Activated CD8-positive, alpha-beta memory T cell treated with anti-CD3 and anti-CD28 coated beads, Interleukin-2, amount 50 U/mL, for 48 hours (primary cell): ENCODE measurements around the gene FAM107B.

Source experiments
- DNase-seq: peaks from one replicate; pipeline ENCODE4 v3.0.0-alpha.2; 2020

The FAM107B gene

DNA sequence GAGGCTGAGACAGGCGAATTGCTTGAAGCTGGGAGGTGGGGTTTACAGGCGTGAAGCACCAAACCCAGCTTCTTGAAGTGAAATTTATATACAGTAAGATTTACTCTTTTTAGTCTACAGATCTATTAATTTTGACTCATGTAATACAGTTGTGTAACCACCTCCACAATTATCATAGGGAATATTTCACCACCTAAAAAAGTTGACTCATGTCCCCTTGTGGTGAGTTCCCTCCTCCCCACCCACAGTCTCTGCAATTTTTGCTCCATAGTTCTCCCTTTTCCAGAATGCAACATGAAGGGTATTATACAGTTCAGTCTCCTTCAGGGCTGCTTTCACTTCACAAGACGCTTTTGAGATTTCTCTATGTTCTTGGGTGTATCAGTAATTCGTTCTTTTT is 156.8 kb downstream of the FAM107B start:
- DNase-seq: no peak

DNA sequence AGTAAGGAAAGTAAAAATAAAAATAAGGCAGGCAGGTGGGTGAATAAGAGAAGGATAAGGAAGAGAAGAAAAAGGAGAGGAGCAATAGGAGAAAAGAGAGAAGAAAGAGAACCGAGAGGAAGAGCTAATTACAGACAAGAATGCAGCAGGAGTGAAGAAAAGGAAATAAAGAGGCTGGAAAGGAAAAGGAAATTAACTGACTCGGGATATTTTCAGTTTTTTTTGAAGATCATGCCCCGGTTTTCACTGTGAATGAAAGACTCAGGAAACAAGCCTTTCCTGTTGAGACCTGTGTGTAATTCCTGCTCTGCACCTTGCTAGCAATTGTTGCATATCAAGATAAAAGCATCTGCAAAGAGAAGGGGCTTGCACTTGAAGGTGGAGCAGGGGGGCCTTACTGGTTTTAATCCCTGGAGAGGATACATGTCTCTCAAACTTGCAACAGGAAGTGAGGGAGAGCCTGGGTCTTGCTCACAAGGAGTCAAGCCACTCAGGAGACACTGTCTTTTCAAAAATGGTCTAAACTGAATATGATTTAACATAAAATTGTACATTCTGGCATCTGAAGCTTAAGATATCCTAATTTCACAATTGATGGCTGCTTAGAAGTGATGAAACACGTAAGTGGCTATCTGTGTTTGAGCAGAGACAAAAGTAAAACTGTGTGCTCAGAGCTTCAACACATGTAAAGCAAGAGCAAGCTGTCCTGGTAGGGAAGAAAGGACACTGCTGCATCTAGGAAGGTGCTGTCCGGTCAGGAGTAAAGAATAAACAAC is 157.6 kb downstream of the FAM107B start:
- no peak for DNase-seq

DNA sequence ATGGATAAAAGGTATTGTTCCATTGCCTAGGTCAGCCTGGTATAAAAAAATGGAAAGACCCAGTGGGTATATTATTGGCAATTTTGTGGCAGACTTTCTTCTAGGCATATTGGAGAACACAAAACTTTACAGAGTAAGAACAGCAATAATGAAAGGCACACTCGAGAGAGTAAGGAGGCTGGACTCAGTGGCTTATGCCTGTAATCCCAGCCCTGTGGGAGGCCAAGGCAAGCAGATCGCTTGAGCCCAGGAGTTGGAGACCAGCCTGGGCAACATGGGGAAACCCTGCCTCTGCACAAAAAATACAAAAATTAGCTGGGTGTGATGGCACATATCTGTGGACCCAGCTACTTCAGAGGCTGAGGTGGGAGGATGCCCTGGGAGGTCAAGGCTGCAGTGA is 158.2 kb downstream of the FAM107B start:
- no peak for DNase-seq

DNA sequence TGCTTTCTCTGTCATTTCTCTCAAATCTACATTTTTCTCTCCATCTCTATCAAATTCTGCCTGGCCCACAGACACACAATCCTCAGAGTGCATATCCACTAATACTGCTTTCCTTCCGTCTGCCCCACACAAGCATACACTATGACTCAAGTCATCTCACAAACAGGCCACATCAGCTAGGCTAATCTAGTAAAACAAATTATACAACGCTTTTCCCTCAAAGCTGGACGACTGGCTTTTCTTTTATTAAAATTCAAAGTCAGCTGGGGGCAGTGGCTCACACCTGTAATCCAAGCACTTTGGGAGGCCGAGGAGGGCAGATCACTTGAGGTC is 161.1 kb downstream of the FAM107B start:
- no peak for DNase-seq

DNA sequence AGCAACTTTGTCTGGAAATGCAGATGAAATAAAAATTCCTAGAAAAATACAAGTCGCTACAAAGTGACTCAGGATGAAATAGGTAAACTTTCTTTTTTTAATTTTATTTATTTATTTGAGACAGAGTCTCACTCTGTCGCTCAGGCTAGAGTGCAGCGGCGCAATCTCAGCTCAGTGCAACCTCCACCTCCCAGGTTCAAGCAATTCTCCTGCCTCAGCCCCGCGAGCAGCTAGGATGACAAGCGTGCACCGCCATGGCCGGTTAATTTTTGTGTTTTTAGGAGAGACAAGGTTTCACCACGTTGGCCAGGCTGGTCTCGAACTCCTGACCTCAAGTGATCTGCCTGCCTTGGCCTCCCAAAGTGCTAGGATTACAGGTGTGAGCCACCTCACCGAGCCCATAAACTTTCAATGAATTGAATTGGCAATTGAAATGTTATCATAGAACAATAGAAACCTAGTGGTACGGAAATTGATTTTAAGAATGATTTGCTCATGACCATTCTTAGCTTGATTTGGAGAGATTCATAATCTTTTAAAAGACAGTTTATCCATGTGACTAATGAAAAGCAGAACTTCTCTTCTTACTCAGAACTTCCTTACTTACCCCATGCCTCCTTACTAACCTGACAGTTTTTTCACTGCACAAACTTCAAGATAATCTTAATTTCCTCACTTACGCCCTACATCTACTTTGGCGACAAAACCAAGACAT is 161.7 kb downstream of the FAM107B start:
- DNase-seq: no peak

DNA sequence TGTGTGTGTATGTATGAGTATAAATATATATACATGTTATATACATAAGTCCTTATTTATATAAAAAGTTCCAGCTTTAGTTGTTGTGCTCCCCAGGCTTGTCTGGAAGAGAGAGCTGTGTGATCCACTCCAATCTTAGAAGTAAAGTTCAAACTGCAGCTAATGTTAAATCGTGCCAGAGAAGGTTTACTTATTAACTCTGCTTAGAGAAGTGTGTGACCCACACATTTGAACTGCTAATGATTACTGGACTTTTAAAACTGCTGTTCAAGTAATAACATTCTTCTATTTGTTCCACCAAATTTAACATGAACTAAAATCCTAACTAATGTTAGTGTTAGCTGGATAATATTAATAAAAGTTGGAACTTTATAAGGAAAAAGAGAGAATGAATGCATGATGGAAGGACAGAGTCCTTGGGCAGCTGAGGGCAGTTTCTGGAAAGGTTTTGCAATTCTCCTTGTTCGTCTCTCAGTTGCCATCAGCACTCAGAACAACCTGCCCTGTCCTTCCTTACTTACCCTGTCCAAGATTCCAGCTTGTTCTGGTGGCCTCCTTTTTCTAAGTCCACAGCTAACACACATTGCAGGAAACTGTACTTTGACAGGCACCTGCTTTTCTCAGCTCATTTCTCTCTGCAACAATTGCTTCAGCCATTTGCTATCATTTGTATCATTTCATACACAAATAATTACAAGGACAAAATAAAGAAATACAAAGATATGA is 162.6 kb downstream of the FAM107B start:
- no peak for DNase-seq

DNA sequence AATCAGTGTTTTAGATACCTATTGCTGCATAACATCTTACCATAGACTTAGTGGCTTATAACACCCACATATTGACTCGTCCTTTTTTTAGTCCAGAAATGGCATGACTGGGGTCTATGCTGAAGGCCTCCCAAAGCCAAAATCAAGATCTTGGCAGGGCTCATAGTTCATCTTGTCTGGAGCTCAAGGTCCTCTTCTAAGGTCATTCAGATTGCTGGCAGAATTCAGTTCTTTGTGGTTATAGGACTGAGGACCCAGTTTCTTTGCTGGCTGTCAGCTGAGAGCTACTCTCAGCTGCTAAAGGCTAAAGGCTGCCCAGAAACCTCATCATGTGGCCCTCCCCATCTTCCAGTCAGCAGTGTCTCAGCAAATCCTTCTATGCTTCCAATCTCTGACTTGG is 165.5 kb downstream of the FAM107B start:
- no peak for DNase-seq

DNA sequence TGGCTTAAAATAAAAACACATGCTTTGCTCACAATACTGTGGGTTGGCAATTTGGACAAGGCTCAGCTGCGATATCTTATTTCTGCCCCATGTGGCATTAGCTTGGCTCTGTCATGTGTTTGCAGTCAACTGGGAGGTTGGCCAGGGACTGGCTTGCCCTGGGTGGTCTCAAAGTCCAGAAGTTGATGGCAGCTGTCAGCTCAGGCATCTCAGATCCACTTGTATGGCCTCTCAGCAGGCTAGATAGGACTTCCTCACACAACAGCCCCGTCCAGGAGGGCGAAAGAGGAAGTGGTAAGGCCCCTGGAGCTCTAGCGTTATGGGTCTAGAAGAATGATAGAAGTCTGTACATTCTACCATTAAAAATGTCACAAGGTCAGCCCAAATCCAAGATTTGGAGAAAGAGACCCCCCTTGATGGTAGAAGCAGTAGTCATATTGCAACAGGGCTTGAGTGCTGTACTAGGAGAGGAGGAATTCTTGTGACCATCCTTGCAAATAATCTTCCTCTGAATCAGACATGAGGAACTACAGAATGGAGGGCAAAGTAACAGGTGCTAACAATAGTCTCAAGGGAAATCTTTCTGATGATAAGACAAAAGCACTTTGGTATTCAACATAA is 166.2 kb downstream of the FAM107B start:
- DNase-seq: no peak

DNA sequence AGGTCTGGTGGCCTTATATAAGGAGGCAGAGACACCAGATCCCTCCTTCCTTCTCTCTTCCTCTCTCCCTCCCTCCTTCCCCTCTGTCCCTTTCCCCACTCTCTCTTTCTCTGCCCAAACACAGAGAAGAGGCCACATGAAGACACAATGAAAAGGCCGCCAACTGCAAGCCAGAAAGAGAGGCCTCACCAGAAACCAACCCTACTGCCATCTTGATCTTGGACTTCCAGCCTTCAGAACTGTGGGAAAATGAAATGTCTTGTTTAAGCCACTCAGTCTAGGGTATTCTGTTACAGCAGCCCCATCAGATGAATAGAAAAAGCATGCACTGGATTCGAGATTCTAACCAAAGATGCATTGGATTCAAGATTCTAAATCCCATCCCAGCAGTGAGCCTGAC is 168.1 kb downstream of the FAM107B start:
- DNase-seq: no peak

DNA sequence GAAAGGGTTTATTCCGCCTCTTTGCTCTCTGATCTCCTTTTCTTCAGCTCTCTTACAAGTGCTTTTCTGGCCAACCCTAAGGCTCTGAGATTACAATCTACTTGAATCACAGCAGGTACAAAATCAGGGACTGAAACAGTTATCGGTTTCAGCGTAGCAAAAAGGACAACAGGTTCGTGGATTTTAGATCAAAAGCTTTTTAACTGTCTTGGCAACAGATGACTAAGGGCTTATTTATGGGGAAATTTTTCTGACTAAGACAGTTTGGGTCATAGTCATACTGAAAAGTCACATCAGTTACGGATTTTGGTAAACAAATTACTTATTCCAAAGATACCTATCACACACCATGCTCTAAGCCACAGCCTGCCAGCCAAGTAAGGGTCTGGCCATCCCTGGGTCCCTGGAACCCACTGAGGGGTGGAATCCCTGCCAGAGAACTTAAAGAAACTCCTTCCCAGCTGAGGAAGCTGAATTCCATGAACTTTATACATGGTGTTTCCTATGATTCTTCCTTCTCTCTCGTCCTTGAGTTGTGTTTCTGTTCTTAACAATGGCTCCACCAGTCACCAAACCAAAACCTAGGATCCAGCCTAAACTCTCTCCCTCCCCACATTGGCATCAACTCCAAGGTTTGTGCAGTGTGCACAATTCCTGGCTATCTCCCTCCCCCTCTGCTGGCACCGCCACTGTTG is 169.3 kb downstream of the FAM107B start:
- DNase-seq: no peak

DNA sequence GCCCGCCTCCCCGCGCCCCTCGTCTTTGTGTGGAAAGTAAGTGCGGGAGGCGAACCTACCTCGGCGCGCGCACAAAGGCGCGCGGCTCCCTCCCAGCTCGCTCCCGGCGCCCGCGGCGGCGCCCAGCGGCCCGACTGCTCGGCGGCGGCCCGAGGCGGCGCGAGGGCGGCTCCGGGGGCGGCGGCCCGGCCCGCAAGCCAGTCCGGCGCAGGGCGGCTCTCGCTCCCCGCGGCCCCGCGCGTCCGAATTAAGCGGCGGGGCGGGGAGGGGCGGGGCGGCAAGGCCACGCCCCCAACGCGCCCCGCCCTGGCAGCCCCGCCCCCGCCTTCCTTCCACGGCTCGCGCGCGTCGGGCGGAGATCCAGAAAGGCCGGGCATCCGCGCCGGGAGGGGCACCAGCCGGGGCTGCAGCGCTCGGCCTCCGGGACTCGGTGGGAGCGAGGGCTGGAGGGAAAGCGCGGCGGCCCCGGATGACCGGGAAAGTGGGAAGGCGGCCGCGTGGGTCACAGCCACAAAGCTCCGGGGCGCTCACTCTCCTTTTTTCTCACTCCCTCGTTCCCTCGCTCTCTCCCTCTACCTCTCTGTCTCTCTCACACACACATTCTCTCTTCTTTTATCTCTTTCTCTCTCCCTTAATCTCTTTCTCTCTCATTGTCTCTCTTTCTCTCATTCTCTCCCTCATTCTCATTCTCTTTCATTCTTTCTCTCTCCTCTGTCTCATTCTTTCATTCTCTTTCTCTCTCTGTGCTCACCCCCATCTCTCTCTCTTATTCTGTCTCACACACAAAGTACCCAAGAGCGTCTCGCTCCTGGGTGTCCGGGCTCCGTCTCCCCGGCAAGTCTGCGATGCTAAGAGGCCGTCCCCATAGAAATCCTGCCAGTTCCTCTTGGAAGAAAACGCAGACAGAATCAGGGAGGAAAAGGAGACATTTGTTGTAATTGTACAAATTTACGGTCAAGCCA is 170.2 kb downstream of the FAM107B start:
- peak; percentile 87 for DNase-seq

DNA sequence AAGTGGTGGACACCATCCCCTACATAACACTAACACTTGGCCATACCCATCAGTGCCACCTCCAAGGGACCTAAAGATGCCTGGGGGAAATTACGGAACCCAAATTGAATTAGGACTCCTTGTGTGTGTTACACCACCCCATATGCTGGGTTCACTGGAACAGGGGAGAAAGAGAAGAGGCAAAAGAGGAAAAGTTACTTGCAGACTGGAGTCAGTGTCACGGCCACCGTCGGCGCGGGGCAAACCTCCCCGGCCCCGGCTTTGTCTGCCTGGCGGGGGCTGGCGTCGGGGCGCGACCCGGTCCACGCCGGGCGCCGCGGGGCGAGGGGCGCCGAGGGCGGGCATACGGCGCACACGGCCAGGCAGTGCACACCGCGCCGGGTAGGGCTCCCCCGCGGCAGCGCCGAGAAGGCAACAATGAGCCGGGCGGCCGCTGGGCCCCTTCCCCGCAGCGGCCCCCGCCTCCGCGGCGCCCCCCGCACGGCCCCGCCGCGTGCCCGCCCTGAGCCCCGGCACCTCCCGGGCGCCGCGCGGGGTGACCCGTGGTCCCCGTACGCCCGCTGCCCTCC is 171.1 kb downstream of the FAM107B start:
- no peak for DNase-seq

DNA sequence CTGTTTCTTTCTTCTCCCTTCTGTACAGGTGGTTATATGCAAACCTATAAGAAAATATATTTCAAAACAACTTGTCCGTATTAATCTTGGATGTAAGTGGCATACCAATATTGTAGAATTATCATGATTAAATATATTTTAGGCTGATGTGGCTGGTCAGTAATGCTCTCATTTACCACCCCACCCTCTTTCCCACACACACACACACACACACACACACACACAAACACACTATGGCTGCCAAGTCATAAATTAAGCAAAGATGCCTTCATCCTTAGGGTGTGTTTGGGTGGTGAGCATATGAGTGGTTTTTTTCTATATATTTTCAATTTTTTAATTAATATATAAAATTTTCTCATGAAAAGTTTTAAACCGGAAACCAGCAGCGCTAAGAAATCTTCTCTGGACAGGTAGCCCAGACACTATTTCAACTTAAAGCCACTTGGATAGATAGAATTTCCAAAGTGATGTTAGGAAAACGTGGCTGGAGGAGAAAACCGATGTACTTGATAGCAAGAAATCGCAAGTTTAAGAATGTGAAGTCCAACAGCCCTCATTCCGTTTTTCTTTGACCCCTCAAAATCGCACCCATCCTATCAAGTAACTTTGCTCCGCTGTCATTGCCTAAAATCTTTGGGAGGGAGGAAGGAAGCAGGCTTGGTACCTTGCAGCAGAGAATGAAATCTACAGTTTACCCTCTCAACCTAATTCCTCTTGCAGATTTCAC is 171.7 kb downstream of the FAM107B start:
- no peak for DNase-seq

DNA sequence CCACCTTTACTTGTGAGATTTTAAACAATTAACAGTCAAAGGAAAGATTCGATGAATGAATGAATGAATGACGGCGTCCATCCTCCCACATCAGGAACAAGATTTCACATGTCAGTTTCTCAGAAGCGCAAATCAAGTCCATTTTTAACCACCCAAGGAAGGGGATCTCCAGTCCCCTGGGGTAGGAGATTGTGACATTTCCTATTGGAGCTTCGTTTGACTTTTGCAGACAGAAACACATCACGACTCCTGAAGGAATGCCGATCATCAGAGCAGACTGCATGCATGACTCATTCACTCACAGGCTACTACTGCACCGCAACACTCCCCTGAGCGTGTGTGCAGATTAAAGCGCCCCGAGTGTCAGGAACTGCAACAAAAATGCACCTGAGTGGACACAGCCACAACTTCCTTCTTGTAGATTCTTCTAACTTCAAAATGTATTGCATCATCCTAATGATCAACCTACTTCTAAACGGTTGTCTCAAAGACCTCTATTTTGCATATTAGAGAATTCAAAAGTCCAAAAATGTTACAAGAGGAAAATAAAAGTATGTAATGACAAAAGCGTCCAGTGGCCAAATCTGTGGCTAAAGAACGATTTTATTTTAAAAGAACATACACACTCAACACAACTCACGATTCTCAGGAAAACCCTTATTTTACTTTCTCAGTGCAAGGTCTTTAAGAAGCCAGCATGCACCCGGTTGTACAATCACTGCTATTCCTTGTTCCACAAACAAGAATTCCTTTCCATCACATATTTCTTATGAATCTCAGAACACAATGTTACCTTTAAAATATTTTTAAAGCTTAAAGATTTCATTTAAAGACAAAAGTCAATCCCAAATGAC is 172.6 kb downstream of the FAM107B start:
- DNase-seq: no peak

DNA sequence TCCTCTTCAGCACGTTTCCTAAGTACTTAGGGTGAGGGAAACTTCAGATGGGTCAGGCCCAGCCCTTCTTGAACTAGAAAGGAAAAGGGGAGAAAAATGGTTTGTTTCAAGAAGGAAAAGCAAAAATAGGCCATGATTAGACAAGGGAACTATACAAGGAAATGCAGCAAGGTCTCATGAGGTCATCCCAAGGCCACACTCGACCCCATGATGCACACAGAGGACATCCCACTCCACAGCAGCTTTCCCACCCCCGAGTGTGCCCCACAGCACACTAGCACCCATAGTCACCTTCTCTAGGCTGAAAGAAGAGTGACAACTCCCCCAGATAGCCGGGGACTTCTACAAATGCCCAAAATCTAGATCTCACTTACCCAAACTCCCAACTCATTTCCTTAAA is 173.4 kb downstream of the FAM107B start:
- no peak for DNase-seq

DNA sequence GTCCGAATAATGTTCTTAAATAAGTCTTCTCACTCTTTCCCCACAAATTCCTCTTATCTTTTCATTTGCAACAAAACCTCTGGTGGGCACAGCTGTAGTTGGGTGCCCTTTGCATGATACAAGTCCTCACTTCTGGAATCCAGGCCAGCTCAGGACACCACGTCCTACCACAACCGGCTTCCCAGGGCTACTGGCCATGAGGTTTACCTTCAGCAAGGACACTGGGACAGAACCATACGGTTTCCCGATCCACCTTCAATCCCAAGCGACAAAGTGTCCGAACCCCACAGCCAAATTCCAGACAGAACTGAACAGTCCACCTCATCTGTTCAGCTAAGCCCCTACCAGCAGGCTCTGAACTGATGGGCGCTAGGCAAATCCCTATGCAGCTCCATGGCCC is 174.6 kb downstream of the FAM107B start:
- no peak for DNase-seq

DNA sequence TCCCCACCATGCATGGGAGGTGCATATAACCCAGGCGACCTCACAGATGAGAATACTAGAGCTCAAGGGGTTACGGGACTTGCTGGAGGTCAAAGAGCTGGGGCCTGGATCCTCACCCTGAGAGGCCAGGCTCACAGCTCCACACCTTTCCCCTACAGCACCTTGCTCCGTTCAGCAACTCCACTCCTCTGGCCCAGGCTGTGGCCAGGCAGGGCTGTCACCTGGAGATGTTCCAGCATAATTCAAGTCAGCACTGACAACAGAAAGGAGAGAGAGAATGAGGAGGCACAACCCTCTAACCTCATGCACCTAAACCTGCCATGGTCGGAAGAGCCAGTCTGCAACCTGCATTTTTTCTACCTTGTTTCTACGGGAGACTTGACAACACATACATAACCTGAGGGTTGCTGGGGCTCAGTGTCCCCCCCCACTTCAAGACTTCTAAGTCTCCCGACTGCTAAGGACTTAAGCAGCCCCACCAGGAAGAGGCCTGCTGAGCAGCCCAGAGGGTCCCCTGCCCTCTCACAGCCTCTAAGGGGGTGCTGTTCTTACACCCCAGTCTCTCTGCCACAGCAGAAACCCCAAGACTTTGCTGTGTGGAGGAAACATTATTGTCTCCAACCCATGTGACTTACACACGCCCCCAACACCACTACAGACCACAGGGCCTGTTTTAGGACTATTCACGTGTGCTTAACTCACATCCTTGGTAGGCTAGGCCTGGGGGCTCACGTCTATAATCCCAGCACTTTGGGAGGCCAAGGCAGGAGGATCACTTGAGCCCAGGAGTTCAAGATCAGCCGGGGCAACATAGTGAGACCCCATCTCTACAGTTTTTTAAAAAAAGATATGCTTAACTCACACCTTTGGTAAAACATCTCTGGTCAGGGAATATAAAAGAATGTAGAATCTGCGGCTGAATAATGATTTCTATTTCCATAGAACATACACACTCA is 175.6 kb downstream of the FAM107B start:
- no peak for DNase-seq

DNA sequence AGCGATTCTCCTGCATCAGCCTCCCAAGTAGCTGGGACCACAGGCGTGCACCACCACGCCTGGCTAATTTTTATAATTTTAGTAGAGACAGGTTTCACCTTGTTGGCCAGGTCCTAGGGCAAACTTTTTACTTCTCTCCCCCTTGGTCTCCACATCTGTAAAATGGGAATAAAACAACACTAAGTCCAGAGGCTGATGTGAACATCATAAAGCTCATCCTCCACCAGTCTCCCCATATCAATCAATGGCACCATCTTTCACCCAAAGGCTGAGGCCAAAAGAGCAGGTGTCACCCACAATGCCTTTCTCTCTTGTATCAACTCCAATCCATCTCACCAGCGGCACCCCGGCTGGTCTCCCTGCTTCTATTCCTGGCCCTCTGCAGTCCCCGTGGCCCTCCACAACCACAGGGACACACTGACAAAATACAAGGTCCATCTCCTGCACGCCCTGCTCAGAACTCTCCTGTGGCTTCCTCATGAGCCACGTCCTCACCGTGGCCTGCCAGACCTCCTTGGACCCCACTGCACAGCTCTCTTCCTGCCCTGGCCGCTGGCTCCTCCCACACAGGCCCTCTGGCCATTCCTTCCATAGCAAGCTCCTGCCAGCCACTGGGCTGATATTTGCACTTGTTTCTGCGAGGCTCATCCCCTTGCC is 179.0 kb downstream of the FAM107B start:
- DNase-seq: no peak
